ENCODE results near the gene CYFIP2. TPM values are rescaled to one million over a fixed set of nuclear protein-coding genes. Genes with fewer than 3 reads are reported as not detected.

CYFIP2 gene
- total and polyA plus RNA-seq, 2 of the 8 experiments (the other 6 are each of a cell fraction or from before 2014, with no cell fraction given): 45.1 to 80.6 TPM

DNA sequence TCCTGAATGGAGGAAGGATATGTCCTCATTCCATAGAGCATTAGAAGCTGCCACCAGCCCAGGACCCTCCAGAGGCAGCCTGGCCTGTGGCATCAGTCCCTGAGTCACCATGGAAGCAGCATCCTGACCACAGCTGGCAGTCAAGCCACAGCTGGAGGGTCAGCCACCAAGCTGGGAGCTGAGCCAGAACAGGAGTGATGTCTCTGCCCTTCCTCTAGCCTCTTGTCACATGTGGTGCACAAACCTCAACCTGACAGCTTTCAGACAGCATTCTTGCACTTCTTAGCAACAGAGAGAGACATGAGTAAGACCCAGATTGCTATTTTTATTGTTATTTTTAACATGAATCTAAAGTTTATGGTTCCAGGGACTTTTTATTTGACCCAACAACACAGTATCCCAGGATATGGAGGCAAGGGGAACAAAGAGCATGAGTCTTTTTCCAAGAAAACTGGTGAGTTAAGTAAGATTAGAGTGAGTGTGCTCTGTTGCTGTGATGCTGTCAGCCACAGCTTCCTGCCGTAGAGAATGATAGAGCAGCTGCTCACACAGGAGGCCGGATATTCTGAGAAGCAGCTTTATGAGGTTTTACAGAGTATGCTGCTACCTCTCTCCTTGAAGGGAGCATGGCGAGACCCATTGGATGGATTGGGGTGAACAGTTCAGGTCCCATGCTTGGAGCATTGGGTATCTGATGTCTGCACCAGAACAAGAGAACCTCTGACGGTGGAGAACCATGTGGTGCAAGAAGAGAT is 13.0 kb upstream of the CYFIP2 start (continued):
- TF ChIP-seq, protein P1, sequence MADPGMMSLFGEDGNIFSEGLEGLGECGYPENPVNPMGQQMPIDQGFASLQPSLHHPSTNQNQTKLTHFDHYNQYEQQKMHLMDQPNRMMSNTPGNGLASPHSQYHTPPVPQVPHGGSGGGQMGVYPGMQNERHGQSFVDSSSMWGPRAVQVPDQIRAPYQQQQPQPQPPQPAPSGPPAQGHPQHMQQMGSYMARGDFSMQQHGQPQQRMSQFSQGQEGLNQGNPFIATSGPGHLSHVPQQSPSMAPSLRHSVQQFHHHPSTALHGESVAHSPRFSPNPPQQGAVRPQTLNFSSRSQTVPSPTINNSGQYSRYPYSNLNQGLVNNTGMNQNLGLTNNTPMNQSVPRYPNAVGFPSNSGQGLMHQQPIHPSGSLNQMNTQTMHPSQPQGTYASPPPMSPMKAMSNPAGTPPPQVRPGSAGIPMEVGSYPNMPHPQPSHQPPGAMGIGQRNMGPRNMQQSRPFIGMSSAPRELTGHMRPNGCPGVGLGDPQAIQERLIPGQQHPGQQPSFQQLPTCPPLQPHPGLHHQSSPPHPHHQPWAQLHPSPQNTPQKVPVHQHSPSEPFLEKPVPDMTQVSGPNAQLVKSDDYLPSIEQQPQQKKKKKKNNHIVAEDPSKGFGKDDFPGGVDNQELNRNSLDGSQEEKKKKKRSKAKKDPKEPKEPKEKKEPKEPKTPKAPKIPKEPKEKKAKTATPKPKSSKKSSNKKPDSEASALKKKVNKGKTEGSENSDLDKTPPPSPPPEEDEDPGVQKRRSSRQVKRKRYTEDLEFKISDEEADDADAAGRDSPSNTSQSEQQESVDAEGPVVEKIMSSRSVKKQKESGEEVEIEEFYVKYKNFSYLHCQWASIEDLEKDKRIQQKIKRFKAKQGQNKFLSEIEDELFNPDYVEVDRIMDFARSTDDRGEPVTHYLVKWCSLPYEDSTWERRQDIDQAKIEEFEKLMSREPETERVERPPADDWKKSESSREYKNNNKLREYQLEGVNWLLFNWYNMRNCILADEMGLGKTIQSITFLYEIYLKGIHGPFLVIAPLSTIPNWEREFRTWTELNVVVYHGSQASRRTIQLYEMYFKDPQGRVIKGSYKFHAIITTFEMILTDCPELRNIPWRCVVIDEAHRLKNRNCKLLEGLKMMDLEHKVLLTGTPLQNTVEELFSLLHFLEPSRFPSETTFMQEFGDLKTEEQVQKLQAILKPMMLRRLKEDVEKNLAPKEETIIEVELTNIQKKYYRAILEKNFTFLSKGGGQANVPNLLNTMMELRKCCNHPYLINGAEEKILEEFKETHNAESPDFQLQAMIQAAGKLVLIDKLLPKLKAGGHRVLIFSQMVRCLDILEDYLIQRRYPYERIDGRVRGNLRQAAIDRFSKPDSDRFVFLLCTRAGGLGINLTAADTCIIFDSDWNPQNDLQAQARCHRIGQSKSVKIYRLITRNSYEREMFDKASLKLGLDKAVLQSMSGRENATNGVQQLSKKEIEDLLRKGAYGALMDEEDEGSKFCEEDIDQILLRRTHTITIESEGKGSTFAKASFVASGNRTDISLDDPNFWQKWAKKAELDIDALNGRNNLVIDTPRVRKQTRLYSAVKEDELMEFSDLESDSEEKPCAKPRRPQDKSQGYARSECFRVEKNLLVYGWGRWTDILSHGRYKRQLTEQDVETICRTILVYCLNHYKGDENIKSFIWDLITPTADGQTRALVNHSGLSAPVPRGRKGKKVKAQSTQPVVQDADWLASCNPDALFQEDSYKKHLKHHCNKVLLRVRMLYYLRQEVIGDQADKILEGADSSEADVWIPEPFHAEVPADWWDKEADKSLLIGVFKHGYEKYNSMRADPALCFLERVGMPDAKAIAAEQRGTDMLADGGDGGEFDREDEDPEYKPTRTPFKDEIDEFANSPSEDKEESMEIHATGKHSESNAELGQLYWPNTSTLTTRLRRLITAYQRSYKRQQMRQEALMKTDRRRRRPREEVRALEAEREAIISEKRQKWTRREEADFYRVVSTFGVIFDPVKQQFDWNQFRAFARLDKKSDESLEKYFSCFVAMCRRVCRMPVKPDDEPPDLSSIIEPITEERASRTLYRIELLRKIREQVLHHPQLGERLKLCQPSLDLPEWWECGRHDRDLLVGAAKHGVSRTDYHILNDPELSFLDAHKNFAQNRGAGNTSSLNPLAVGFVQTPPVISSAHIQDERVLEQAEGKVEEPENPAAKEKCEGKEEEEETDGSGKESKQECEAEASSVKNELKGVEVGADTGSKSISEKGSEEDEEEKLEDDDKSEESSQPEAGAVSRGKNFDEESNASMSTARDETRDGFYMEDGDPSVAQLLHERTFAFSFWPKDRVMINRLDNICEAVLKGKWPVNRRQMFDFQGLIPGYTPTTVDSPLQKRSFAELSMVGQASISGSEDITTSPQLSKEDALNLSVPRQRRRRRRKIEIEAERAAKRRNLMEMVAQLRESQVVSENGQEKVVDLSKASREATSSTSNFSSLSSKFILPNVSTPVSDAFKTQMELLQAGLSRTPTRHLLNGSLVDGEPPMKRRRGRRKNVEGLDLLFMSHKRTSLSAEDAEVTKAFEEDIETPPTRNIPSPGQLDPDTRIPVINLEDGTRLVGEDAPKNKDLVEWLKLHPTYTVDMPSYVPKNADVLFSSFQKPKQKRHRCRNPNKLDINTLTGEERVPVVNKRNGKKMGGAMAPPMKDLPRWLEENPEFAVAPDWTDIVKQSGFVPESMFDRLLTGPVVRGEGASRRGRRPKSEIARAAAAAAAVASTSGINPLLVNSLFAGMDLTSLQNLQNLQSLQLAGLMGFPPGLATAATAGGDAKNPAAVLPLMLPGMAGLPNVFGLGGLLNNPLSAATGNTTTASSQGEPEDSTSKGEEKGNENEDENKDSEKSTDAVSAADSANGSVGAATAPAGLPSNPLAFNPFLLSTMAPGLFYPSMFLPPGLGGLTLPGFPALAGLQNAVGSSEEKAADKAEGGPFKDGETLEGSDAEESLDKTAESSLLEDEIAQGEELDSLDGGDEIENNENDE (IDR thresholded peaks at IDR 0.05; ENCODE audit: insufficient replicate concordance, low read length): no peak
- TF ChIP-seq, protein P2, sequence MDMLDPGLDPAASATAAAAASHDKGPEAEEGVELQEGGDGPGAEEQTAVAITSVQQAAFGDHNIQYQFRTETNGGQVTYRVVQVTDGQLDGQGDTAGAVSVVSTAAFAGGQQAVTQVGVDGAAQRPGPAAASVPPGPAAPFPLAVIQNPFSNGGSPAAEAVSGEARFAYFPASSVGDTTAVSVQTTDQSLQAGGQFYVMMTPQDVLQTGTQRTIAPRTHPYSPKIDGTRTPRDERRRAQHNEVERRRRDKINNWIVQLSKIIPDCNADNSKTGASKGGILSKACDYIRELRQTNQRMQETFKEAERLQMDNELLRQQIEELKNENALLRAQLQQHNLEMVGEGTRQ (IDR thresholded peaks at IDR 0.05; ENCODE audit: low read length): no peak
- TF ChIP-seq NRF1 (IDR thresholded peaks at IDR 0.05; ENCODE audit: low read depth, low read length) (no peak), GTF2F1 (IDR thresholded peaks at IDR 0.05; ENCODE audit: borderline replicate concordance, low read depth, low read length) (no peak), RFX5 (IDR thresholded peaks at IDR 0.05; ENCODE audit: borderline replicate concordance, low read depth, low read length) (no peak), SIN3A (conservative IDR thresholded peaks at IDR 0.05 in 1 of 2, IDR thresholded peaks at IDR 0.05 in 1 of 2; ENCODE audit: low read depth in 1 of 2, low read length in 2 of 2) (no peak), SRF (IDR thresholded peaks at IDR 0.05; ENCODE audit: low read depth, low read length) (no peak), BRCA1 (IDR thresholded peaks at IDR 0.05; ENCODE audit: low read depth, low read length) (no peak)

Data from H1 (cell line).